NCI-H2029 treated with DMSO at 0.1 percent for 48 hours (cell line): Measurements from ENCODE around the gene TRIM45.

Experiments used
- DNase-seq: peaks from one replicate; lab custom pipeline; 2025; lab: John Stamatoyannopoulos, UW

Gene TRIM45

DNA sequence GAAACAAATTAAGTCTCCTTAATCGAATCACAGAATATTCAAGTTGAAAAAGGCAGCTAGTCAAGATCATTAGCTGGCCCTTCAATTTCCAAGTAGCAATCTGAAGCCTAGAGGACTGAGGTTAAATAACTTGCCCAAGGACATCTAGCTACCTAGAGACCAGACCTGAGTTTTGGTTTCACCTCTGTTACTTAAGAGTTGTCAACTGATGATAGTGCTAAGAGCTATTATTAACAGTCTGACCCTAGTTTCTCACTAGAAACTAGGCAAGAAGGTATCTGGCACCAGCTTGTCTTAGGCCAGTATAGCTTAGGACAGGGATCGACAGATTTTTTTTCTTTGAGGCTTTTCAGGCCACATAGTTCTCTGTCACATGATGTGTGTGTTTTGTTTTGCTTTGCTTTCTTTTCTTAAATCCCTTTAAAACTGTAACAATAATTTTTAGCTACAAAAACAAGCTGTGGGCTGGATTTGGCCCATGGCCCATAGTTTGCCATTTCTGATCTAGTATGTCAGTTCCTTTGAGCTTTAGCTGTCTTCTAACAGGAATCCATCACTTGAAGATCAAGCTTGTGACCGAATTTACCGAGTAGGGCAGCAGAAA, 23.2 kb downstream of the TRIM45 start:
- DNase-seq: no peak

DNA sequence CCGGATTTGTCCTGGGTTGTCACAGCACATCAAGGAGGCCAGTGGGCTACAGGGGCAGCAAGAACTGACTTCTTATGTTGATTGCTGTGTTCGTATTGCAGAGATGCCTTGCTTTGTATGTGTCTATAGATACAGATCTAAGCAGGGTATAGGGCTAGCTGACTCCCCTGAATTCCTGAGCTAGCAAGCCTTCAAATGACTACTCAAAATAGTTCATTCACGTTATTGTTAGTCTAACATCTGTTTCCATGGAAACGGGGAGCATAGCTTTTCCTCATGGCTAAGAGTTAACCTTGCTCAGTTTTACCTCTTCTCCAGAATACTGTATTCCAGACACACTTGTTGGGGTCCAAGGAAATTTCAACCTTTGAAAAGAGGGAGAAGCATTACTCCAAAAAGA, 24.1 kb downstream of the TRIM45 start:
- DNase-seq: no peak

DNA sequence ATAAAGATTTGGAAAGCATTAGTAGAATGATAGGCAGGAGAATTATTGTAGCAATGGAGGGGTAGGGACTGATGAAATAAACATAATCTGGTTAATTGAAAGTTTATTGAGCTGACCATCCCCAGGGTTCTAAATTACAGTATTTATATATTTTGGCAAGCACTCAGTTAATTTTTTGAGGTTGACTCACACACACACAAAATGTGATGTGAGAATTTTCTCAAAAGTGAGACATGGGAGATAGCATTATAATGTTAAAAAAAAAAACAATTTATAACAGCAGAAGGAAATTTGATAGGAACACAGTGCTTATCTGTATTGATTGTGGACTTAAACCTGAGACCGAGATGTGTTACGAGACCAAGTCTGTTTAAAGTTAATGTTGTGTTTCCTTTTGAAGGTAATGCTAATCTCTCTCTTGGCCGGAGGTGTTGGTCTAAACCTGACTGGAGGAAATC, 24.6 kb downstream of the TRIM45 start:
- DNase-seq: no peak

DNA sequence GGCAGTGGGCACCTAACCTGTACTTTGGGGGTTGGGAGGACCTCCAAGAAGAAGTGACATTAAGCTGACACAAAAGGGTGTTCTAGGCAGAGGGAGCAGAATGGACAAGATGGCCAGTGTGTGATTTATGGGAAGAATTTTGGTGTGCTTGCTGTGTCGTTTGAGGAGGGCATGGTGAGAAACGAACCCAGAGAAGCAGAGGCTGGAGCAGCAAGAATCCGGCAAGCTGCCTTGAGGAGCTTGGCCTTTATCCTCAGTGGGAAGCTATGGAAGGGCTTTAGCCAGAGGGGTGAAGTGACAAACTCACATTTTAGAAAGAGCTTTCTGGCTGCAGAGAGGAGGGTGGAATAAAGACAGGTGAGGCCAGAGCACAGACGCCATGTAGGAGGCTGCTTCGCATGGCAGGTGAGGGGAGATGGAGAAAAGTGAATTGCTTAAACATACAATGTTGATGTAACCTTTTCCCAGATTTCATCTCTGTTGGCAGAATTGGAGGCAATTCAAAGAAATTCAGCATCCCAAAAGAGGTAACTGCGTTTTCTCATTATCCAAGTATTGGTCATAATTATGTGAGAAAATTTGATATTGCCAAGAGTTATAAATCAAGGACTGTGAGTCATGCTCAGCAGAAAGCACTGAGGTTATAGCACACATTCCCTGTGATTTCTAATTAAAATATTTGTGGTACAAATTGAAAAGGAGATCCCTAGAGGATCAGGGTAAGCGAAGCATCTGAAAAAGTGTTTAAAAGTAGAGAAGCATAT, 26.5 kb downstream of the TRIM45 start:
- no peak for DNase-seq

DNA sequence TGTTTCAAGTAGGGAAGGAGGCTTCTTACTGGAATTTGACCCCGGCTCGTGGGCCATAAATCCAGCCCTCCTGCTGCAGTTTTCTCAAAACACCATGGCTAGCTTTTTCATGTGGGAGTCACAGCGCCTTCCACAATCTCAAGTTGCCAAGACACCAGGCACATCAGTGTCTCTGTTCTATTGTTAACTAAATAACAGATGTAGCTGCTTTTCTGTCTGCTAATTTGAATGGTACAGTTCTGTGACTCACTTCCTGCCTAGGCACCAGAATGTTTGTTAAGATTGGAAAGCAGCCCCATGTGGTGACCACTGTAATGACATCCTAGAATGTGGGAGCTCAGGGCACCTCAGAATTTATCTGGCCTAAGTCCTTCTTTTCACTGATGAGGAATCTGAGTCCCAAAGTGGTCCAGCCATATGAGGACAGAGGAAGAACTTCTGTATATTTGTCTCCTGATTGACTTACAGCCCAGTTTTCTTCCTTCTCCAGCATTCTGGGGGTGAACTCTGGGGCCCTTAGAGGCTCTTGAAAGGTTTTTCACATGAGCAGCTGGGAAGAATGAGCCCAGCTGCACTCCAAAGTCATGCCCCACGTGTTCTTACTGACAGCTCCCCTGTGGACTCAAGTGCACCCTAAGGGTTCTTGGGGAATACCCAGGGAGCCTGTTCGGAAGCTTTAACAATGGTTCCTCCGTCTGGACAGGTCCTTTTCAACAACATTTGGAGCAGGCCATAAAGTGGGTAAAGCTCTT, 27.5 kb downstream of the TRIM45 start:
- DNase-seq: no peak

DNA sequence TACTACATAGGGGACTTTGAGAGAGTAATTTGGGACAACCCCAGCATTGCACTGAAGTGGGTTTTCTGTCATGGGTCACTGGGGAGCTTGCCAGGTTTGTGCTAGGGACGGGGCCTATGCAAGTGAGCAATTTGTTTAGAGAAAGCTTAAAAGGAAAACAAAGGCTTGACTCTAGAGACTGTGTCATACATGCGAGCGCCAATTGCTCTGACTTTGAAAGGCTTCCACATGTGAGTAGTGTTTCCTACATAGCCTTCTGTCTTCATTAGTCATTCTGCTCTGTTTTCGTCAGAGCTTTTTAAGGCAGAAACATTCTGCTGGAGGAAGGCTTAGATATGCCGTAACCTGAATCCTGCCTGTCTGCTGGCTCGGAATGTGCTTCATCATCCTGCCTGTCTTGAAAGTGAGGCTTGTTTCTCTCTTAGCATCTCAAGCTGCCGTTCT, 28.4 kb downstream of the TRIM45 start:
- no peak for DNase-seq

DNA sequence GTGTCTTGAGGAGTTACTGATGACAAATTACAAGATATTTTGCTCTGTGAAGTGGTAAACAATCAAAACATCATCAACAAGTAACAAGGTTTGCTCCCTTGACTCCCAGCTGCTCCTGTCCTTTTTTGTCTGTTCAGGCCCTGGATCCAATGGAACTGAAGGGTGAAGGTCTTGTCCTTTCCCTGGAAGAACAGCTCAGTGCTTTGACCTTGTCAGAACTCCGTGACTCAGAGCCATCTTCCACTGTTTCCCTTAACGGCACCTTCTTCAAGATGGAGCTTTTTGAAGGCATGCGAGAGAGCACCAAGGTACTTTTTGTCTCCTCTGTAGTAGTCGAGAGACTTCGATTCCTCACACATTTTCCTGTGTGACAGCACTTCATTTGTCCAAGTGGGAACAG, 29.0 kb downstream of the TRIM45 start:
- DNase-seq: no peak

DNA sequence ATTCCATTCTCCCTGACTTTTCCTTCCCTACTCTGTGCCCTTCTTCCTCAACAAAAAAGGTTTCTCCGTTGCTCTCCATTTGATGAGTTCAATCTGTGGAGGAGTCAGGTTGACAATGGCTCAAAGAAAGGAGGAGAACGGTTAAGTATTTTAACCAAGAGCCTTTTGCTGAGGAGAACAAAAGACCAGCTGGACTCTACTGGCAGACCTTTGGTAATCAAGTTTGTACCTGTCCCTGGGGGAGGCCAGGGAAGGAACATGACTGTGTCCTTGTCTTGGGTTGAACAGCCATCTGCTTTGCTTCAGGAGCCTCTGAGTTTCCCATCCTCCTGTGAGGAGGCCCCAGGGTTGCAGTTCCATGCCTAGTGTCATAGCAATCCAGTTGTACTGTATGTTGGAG, 31.6 kb downstream of the TRIM45 start:
- no peak for DNase-seq

DNA sequence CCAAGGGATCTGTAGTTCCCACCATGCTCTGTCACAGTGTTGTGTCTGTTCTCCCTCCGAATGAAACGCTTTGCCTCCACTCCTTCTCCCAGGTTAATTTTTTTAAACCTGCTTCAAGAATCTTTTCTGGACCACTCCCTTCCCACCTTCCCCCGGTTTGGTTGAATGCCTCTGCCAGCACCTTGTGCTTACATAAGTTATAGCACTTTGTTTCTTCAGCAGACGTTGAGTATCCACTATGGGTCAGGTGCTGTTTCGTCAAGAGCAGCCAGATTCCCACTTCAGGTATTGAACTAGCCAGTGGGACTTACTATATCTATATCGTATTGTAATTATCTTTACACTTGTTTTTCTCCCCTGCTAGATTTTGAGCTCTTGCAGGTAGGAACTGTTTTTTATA, 33.9 kb downstream of the TRIM45 start:
- no peak for DNase-seq

DNA sequence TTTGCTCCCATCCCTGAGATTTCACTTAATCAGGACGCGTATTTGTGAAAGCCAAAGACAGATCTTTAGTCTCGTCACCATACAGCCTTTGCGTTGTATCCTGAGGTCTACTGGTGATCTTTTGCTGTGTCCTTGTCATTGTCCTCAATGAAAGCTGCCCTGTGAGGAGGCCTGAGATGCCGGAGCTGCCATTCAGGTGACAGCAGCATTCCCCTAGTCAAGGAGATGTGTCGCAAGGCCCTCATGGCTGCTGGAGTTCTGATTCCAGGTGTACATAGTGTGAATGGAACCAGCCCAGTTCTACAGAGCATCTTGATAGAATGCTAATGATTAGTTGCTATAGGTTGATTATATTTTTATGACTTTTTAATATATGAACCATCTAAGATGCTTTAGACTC, 37.3 kb downstream of the TRIM45 start:
- DNase-seq: no peak

DNA sequence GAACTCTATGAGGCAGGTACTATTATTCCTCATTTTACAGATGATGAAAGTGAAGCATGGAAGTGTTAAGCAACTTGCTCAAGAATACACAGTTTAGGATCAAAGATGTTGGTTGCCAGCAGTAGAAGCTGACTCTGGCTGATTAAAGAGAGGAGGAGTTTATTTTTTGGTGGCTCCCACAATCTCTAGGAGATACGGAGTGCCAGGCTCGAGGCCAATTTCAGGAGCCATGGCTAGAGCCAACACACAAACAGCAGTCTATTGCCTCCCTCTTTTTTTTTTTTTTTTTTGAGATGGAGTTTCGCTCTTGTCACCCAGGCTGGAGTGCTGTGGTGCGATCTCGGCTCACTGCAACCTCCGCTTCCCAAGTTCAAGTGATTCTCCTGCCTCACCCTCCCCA, 41.8 kb downstream of the TRIM45 start:
- no peak for DNase-seq

DNA sequence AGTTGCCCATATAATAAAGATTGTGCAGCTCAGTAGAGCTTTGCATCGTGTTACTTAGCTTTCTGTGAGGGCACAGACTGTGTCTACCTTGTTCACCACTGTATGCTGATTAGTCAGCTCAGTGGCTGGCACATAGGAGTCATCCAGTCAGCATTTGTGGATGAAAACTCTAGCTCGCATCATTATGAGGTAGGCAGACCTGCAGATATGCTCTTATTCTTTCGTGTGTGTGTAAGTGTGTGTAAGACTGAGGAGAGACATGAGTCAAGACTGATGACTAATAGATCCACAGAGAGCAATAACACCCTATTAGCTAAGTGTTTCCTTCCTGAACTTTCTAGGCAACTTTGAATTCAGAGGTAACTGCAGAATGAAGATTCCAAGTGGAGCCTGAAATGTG, 44.3 kb downstream of the TRIM45 start:
- no peak for DNase-seq

DNA sequence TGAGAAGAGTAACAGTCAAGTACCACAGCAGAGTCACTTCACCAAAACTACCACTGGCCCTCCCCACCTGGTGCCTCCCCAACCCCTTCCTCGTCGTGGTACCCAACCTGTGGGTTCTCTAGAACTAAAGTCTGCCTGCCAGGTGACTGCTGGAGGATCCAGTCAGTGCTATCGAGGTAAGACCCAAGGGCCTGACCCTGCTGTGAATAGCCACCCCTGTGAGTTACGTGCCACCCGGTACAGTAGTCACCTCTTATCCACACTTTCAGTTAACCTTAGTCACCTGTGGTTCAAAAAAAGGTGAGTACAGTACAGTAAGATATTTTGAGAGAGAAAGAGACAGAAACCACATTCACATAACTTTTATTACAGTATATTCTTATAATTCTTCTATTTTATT, 44.9 kb downstream of the TRIM45 start:
- no peak for DNase-seq

DNA sequence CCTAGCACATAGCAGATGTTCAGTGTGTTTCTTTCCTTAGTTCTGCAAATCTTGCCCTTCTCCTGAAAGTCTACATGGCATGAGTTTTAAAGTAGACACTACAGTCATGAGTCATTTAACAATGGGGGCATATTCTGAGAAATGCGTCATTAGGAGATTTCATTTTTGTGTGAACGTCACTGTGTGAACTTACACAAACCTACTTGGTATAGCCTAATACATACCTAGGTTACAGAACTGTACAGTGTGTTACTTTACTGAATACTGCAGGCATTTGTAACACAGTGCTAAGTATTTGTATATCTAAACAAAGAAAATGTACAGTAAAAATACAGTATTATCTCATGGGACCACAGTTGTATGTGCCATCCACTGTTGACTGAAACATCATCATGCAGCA, 51.4 kb downstream of the TRIM45 start:
- no peak for DNase-seq

DNA sequence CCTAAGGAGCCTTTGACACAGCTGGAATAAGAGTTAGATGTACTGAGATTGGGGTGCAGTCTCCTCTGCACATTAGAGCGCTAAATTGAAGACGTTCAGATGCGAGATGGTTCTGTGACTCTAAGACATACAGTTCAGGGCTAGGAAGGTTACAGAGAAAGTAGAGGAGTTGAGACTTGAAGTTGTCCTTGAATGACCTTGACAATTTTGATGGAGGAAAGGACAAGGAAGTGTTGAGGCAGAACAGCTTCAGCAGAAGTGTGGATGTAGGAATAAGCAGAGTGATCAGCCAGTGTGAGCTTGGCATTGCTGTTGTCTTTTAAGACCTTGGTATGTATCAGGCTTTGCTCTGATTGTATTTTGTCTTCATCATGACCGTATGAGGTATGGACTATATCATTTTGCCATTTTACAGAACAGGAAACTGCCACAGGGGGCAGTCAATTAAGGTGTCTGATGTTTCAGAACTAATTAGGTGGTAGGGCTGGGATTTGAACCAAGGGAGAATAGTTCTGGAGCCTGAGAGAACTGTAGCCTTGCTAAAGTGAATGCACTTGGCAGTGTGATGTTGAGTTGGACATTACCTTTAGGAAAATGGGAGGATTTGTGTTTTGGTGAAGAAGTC, 52.2 kb downstream of the TRIM45 start:
- DNase-seq: no peak

DNA sequence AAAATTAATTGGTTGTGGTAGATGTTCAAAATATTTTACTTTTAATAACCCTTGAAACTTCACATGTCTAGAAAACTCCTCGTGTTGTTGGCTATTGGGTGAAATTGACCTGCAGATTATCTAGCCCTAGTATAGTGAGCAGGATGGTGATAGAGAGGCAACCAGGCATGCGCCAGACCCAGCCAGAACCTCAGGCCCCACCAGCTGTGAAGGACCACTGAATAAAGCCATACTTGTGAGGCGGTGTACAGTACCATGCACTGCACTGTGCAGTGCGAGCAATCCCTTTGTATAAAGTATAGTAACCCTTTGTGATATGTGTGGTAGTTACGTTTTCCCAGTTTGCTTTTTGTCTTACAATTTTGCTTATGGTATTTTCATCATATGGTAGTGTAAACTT, 53.0 kb downstream of the TRIM45 start:
- no peak for DNase-seq

DNA sequence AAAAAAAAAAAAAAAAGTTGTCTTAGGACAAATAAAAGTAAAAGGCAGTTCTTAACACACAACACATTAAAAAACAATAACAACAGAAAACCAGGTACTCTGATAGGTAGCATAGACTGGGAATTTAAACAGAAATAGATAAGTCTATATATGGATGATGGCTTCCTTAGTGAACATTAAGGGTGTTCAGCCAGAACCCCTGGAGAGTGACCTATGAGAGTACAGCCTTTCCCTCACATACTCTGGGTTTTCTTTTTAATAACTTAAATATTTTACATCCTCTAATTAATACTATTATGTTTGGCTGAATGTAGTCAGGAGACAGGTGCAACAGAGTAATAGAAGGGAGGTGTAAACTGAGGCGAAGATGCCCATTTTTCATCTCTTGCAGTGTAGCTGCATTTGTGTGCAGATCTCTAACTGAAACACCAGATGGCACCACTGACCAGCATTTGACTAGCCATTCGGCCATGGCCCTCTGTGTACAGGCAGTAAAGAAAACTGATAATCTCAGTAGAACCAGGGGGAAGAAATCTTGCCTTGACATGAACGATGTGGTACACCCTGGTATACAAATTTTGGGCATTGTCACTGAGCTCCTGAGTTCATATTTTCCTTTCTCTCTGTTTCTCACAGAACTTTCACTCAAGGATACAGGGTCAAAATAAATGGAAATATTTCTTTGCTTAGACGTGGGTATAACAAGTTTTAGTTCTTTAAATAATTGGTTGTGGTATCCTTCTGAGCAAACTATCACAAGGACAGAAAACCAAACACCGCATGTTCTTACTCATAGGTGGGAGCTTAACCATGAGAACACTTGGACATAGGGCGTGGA, 53.8 kb downstream of the TRIM45 start:
- no peak for DNase-seq

DNA sequence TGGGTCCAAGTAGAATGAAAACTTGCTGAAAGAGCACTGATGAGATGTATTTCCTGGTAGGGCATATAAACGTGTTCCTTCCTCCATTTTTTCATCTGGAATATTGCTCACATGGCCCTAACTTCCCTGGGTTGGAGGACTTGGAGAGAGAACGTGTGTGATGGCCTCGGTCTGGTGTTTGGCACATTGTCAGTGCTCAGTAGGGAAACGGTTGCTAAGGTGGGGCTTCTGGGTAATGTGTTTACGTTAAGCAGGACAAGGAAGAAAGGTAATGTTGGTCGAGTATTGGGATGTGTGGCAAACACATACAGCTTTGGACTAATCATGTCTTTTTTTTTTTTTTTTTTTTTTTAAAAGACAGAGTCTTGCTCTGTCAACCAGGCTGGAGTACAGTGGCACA, 55.2 kb downstream of the TRIM45 start:
- DNase-seq: no peak

DNA sequence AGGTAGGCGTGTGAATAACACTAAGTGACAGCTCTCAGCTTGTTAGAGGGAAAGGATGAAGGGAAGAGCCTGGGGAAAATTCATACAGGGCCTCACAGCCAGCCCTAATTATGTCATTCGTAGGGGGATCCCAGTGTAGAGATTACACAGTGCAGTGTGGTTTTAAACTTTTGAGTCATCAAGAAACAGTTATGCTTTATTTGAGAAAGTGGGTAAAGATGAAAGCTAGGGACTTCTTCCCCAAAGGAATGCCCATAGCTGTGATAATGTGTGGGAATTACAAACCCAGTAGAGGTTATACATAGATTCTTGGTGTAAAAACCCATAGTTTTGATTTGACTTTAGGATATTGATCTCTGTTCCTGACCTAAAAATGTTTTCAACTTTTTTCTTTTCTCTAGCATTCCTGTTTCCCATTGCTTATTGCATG, 59.5 kb downstream of the TRIM45 start:
- no peak for DNase-seq
